Spinal cord (tissue), 10 donors: ENCODE measurements around the gene CTIF. TPM values are rescaled to one million over a fixed set of nuclear protein-coding genes. Genes with fewer than 3 reads are reported as not detected.

Experiments used
- DNase-seq, 6 donors: peaks; one replicate each; pipeline versions ENCODE4 v3.0.0 to v3.0.0-alpha.2; 2013 to 2015; ENCODE audit warnings: low spot score in 6 of 6, low read depth in 4 of 6
- H3K27ac ChIP-seq: one replicate; pipeline ENCODE4 v1.5.1; 2013; ENCODE audit warnings: low read depth, low read length, control low read depth
- H3K27me3 ChIP-seq: one replicate; pipeline ENCODE4 v1.6.1; 2013; ENCODE audit warnings: low read length; ENCODE audit not compliant: control insufficient read depth, insufficient read depth
- H3K36me3 ChIP-seq: one replicate; pipeline ENCODE4 v1.6.1; 2013; ENCODE audit warnings: low read length; ENCODE audit not compliant: control insufficient read depth, insufficient read depth
- H3K4me1 ChIP-seq: one replicate; pipeline ENCODE4 v1.6.1; 2013; ENCODE audit warnings: low read length; ENCODE audit not compliant: control insufficient read depth, insufficient read depth
- H3K4me3 ChIP-seq: one replicate; pipeline ENCODE4 v1.5.1; 2013; ENCODE audit warnings: low read depth, low read length, control low read depth
- H3K9me3 ChIP-seq: one replicate; pipeline ENCODE4 v1.6.1; 2013; ENCODE audit warnings: low read length; ENCODE audit not compliant: control insufficient read depth, insufficient read depth
- WGBS: methylation state at CpG from one replicate; pipeline ENCODE4 v1.1.5; 2013; ENCODE audit warnings: missing lambda C conversion rate; ENCODE audit not compliant: insufficient coverage; 5-methylcytosine and 5-hydroxymethylcytosine counted together
- polyA plus RNA-seq, 2 donors: library from polyadenylated mRNA; unstranded; fragments of 120-200 nt; gene quantifications; one replicate each; pipeline ENCODE4 v1.2.1, GENCODE V29; 2013; ENCODE audit not compliant: insufficient read length in 2 of 2
- total RNA-seq, 2 donors: library from RNA; depleted of rRNA in 1 of 2; stranded (reverse); fragments of 120-200 nt in 1 of 2; fragments of >200 nt in 1 of 2; gene quantifications; one replicate each; pipeline versions ENCODE4 v1.2.3 to v1.2.4, GENCODE V29; 2013 to 2014
- donor health status: healthy.

CTIF gene
- total and polyA plus RNA-seq, 4 donors = 32.5 to 106 (median 72.6) TPM

GRCh38 chr18:48732767-48733424, 194.1 kb downstream of the CTIF start:
- Histone ChIP-seq H3K36me3 (peaks cover 5% of the 10 kb centered on the region), H3K27me3 (no peaks in the 10 kb centered on the region), H3K4me1 (peaks cover 42% of the 10 kb centered on the region), H3K4me3 (no peak overlapping the region), H3K27ac (no peak overlapping the region), H3K9me3 (no peaks in the 10 kb centered on the region)
- DNase-seq = no peak
- 87% methylated on average over 6 of the region's 11 CpGs for WGBS

GRCh38 chr18:48733643-48734253, 194.9 kb downstream of the CTIF start:
- Histone ChIP-seq H3K36me3 (peaks cover 8% of the 10 kb centered on the region), H3K9me3 (no peaks in the 10 kb centered on the region), H3K27ac (no peak overlapping the region), H3K4me1 (peaks cover 39% of the 10 kb centered on the region), H3K27me3 (no peaks in the 10 kb centered on the region), H3K4me3 (no peak overlapping the region)
- peak in 4 of 6 donors; percentile 26 to 78 (median 48) for DNase-seq
- WGBS = 18% methylated on average over 7 of the region's 10 CpGs

DNA sequence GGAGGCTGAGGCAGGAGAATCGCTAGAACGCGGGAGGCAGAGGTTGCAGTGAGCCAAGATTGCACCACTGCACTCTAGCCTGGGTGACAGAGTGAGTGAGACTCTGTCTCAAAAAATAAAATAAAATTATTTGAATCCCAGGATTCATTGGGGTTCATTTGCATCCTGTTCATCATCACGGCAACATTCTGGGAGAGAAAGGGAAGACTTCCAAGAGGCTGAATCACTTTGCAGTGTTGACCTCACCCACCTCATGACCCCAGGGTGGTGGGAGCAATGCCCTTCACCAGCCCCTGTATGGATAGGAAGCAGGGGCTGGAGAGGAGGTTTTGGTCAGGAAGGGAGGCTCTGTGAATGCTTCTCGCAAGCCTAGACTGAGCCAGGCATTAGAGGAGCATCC, 195.6 kb downstream of the CTIF start:
- Histone ChIP-seq H3K27me3 (no peaks in the 10 kb centered on the region), H3K27ac (no peak overlapping the region), H3K36me3 (peaks cover 8% of the 10 kb centered on the region), H3K4me3 (no peak overlapping the region), H3K4me1 (peaks cover 39% of the 10 kb centered on the region), H3K9me3 (no peaks in the 10 kb centered on the region)
- no CpG with 5 or more reads among the region's 5 CpGs for WGBS
- no peak for DNase-seq

GRCh38 chr18:48735080-48735676, 196.3 kb downstream of the CTIF start:
- Histone ChIP-seq H3K4me3 (no peak overlapping the region), H3K36me3 (peaks cover 5% of the 10 kb centered on the region), H3K27me3 (no peaks in the 10 kb centered on the region), H3K27ac (no peak overlapping the region), H3K9me3 (no peaks in the 10 kb centered on the region), H3K4me1 (peaks cover 43% of the 10 kb centered on the region)
- no peak for DNase-seq
- WGBS = 79% methylated on average over 8 of the region's 8 CpGs

GRCh38 chr18:48735681-48736255, 196.9 kb downstream of the CTIF start:
- Histone ChIP-seq H3K4me3 (no peak overlapping the region), H3K27ac (no peak overlapping the region), H3K4me1 (peaks cover 47% of the 10 kb centered on the region), H3K9me3 (no peaks in the 10 kb centered on the region), H3K27me3 (no peaks in the 10 kb centered on the region), H3K36me3 (peaks cover 3% of the 10 kb centered on the region)
- 93% methylated on average over 7 of the region's 14 CpGs for WGBS
- no peak for DNase-seq

GRCh38 chr18:48736321-48737260, 197.8 kb downstream of the CTIF start:
- 84% methylated on average over 13 of the region's 13 CpGs for WGBS
- Histone ChIP-seq H3K4me1 (peaks cover 50% of the 10 kb centered on the region), H3K36me3 (peaks cover 3% of the 10 kb centered on the region)

GRCh38 chr18:48739266-48740067, 200.6 kb downstream of the CTIF start:
- no peak for DNase-seq
- peaks cover 36% of the 10 kb centered on the region for H3K4me1 ChIP-seq

More at GRCh38 chr18:48736321-48737260, 197.8 kb downstream of the CTIF start:
- H3K27me3 ChIP-seq = no peaks in the 10 kb centered on the region
- no peaks in the 10 kb centered on the region for H3K9me3 ChIP-seq
- no peak overlapping the region for H3K27ac ChIP-seq
- peak in 1 of 6 donors; percentile 51 for DNase-seq
- no peak overlapping the region for H3K4me3 ChIP-seq

DNA sequence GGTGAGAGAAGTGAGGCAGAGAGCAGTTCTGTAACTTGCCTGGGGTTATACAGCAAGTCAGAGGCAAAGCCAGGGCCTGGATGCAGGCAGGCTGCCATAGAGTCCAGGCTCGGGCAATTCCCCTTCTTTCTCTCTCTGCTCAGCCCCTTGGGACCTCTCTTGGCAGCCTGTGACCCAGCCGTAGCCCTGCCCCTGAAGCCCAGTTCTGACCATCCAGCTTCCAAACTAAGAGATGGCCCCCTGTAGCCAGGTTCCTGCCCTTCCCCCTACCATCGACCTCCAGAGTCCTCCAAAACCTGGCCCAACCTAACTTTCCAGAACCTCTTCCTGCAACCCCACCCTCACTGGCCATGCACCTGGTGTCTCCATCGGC, 201.2 kb downstream of the CTIF start:
- peaks cover 33% of the 10 kb centered on the region for H3K4me1 ChIP-seq
- H3K9me3 ChIP-seq = no peaks in the 10 kb centered on the region
- DNase-seq = no peak
- H3K27ac ChIP-seq = peak overlapping the region; percentile 1
- H3K4me3 ChIP-seq = no peak overlapping the region
- peaks cover 3% of the 10 kb centered on the region for H3K36me3 ChIP-seq
- WGBS = 78% methylated on average over 4 of the region's 4 CpGs
- H3K27me3 ChIP-seq = no peaks in the 10 kb centered on the region

More at GRCh38 chr18:48739266-48740067, 200.6 kb downstream of the CTIF start:
- Histone ChIP-seq H3K36me3 (peaks cover 3% of the 10 kb centered on the region), H3K27ac (no peak overlapping the region), H3K27me3 (no peaks in the 10 kb centered on the region), H3K9me3 (no peaks in the 10 kb centered on the region), H3K4me3 (no peak overlapping the region)
- 99% methylated on average over 7 of the region's 17 CpGs for WGBS
